OCI-M2 (cell line): ENCODE data around the gene TCF3.
"Not testable (repeated sequence)": the region's sequence is repeated elsewhere in the genome, so short reads cannot be mapped to it uniquely, and the experiment has no call there.

Experiments used
- DNase-seq: peaks from one replicate; lab custom pipeline; 2025; ENCODE audit not compliant: unreplicated experiment; lab: John Stamatoyannopoulos, UW

TCF3 gene

GRCh38 chr19:1672769-1673644 lies 20.6 kb upstream of the TCF3 start:
- DNase-seq = no peak

- no peak for DNase-seq
These were observed 19.8 kb upstream of the TCF3 start for GRCh38 chr19:1672038-1672768.

DNA sequence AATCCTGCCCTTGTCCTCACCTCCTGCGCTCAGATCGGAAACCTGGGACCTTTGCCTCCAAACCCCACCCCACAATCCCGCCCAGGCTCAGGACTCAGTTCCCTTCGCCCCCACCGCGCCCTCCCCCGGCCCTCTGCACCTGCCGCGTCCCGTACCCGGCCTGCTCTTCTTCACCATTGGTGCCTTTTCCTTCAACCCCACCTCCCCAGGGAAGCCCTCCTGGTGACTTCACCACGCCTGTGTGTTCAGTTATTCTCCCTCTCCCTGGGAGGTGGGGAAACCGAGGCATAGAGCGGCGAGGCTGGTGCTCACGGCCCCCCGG lies 19.3 kb upstream of the TCF3 start:
- no peak for DNase-seq

DNA sequence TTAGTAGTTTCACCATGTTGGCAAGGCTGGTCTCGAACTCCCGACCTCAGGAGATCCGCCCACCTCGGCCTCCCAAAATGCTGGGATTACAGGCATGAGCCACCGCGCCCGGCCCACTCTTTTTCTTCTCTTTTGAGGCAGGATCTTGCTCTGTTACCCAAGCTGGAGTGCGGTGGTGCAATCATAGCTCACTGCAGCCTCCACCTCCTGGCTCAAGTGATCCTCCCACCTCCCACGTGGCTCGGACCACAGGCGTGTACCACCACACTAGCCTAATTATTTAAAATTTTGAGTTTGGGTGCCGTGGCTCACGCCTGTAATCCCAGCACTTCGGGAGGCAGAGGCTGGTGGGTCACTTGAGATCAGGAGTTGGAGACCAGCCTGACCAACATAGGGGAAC lies 18.3 kb upstream of the TCF3 start:
- not testable (repeated sequence) for DNase-seq

DNA sequence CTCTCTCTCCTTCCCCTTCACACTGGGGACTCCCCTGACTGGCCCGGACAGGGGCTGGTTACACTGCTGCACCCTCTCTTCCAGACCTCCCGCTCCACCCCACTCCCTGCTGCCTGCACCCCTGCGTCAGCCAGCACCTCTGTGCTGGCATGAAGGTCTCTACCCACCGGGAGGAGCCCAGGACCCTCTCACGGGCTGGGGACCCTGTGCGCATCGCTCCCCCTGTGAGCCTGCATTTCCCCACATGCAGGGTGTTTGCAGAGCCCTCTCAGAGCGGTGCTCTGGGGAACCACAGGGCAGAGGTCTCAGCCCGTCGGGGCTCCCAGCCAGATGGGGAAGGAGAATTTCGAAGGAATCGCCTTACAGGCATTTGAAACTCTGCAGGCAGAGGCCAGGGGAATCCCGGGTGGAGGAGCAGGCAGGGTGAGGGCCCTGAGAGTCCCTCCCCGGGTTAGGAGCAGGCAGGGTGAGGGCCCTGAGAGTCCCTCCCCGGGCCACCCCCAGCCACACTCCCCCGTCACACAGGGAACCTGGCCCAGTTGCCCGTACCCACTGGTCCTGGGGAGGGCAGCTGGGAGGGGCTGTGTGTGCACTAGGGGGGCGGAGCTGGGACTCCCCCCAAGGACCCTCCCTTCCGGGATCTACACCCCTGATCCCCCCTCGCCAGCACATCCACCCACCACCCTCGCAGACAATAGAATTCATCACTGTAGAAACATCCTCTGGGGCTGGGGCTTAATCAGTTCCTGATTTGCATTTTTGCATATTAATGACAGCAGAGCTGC lies 16.3 kb upstream of the TCF3 start:
- DNase-seq = no peak

DNA sequence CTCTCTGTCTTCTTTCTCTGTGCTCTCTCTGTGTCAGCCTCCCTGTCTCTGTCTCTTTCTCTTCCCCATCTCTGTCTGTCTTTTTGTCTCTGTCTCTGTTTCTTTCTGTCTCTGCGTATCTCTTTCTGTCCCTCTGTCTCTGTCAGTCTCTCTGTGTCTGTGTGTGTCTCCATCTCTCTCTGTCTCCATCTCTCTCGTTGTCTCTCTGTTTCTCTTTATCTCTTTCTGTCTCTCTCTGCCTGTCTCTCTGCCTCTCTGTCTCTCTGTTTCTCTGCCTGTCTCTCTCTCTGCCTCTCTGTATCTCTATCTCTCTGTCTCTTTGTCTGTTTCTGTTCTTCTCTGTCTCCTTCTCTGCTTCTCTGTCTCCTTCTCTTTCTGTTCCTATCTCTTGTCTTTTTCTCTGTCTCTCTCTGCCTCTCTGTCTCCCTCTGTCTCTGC lies 15.7 kb upstream of the TCF3 start:
- no peak for DNase-seq

GRCh38 chr19:1665565-1666047 lies 13.2 kb upstream of the TCF3 start:
- DNase-seq = no peak

DNA sequence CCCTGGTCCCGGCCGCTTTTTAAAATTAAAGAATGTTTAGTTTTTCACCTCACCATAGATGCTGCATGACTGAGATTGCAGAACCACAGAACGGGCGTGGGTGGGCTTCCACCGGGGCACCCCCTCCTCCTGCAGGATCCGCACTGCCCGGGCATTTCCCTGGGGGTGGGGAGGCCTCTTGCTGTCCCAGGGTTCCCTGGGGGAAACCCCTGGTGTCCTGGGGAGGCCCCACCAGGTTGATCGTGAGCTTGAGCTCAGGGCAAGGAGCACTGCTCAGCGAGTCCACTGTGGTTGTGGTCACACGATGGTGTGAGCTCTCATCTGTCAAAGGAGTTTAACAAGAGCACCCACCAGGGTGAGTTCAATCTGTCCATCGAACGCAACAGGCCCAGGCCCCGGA lies 11.4 kb upstream of the TCF3 start:
- DNase-seq = no peak

GRCh38 chr19:1663227-1663626 lies 10.8 kb upstream of the TCF3 start:
- DNase-seq = not testable (repeated sequence)

DNA sequence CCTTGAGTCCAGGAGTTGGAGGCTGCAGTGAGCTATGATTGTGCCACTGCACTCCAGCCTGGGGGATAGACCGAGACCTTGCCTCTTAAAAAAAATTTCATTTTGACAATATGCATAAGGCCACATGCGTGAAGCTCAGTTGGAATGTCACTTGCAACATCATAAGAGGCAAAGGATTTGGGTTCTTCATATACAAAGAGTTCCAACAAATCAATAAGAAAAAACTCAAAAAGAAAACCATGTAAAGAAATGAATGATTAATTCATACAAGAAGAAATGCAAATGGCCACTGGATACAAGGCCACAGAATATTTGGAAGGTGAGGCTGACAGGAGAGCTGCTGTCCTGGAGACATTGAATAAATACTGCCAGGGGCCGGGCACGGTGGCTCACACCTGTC lies 9.6 kb upstream of the TCF3 start:
- no peak for DNase-seq

DNA sequence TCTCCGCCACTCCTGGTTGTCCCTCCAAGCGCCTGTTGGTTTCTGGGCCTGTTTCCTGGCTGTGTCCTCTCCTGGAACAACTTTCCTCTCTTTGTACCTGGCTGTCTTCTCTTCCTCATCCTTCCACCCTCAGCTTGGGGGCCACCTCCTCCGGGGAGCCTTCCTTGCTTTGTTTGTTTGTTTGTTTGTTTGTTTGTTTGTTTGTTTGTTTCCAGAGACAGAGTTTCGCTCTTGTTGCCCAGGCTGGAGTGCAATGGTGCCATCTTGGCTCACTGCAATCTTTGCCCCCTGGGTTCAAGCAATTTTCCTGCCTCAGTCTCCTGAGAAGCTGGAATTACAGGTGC lies 6.6 kb upstream of the TCF3 start:
- no peak for DNase-seq

- DNase-seq = no peak
These were observed 6.0 kb upstream of the TCF3 start for GRCh38 chr19:1658150-1659083.

DNA sequence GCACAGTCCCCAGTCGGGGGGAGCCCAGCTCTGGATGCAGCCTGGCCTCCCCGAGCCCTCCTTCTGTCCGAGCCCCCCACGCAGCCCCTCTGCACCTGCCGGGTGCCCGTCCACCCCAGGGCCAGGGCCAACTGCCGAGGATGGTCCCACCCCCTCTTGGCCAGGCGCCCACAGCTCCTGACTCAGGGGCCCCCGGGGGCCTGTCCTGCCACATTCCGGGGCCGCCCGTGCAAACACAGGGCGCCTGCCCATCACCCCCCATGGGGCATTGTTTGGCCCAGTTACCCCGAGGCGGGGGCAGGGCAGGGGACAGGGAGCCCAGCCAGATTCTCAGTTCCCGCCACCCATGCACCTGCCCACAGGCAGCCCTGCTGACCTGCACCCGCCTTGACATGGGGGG lies 5.3 kb upstream of the TCF3 start:
- DNase-seq = no peak

- DNase-seq = no peak
These were observed 4.6 kb upstream of the TCF3 start for GRCh38 chr19:1656988-1657536.

DNA sequence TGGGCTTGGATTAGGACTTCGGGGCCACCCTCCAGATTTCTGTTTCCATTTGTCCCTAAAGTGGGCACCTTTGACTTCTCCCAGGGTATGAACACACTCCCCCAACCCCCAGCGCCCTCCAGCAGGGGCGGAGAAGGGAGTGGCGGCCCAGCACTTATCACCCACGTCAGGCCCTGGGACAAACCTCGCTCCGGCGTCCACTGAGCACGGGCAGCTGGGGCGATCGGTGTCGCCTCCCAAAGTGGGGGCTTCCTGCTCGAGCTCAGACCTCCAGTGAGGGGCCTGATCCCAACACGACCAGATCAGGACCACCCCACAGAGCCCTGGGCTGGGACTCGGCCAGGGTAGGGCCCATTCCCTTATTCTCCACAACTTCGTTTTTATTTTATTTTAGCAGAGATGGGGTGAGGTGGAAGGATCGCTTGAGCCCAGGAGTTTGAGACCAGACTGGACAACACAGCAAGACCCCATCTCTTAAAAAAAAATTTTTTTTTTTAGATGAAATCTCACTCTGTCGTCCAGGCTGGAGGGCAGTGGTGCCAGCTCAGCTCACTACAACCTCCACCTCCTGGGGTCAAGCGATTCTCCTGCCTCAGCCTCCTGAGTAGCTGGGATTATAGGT lies 3.7 kb upstream of the TCF3 start:
- no peak for DNase-seq

DNA sequence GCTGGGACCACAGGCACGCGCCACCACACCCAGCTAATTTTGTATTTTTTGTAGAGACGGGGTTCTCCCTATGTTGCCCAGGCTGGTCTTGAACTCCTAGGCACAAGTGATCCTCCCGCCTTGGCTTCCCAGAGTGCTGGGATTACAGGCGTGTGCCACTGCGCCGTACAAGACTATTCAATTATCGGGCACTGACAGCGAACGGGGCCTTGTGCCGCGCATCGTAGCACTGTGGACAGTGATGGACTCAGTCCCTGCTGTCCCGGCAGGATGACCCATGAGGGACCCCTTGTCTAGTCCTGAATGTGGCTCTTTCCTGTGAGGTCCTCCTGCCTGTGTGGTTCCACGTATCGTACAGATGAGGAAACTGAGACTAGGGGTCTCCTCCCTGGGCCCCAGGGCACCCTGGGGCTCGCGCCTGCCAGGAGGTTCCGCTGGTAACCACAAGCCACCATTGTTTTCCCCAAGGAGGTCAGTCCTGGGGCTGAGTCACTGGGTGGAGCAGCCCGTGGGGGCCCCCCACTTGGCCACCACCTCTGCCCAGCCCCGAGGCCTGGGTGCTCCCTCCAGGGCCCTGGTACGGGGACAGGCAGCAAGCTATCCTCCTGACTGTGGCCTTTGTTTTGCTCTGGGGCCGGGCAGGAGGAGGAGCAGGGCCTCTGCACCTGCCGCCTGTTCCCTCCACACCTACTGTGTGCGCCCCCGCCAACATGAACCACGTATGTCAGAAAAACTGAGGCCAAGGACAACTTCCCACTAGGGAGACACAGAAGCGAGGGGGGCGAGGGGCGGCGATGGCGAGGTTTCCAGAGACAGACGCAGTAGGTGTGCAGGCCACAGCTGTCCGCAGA lies 2.9 kb upstream of the TCF3 start:
- no peak for DNase-seq

DNA sequence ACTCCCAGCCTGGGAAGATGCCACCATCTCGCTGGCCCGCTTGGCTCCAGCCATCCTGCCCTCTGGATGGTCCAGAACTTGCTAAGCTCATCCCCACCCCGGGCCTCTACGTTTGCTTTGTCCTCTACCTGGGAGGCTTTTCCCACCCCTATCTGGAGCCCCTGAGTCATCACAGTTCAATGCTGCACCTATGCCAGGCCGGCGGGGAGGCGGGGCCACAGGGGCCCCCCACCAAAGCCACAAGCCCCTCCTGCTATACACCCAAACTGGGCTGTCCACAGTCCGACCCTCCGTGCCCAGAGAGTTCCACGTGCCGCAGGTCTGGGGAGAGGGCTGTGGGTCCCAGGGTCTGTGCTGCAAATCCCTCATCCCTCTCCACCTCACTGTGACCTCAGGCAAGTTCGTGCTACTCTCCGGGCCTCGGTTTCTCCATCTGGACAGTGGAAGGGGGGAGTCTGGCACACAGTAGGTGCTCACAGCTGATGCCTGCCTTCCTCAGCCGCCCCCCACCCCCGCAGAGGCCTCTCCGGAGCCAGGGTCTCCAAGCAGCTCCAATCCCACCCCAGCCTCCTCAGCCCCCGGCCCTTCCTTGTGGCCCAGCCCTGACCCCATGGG lies 1.9 kb upstream of the TCF3 start:
- DNase-seq = no peak

GRCh38 chr19:1653300-1653628 lies 849 bp upstream of the TCF3 start:
- DNase-seq = no peak
